GM04504 (cell line): ENCODE data around the gene MADD.

Experiments
- DNase-seq: peaks from one replicate; pipeline ENCODE4 v3.0.0-alpha.2; 2012; ENCODE audit warnings: low read depth

Gene MADD

GRCh38 chr11:47251751-47252150, 18.2 kb upstream of the MADD start:
- no peak for DNase-seq

- no peak for DNase-seq
These were observed 16.3 kb upstream of the MADD start for GRCh38 chr11:47253660-47254059.

- DNase-seq: no peak
These were observed 15.5 kb upstream of the MADD start for GRCh38 chr11:47254386-47254785.

GRCh38 chr11:47256374-47256773, 13.6 kb upstream of the MADD start:
- no peak for DNase-seq

GRCh38 chr11:47257177-47257516, 12.8 kb upstream of the MADD start:
- DNase-seq: no peak

GRCh38 chr11:47257517-47258316, 12.2 kb upstream of the MADD start, which contains the start of gene NR1H3:
TSS of gene NR1H3 (plus strand) at chr11:47257996. CDS start at chr11:47259217, 1,221 bp downstream.
- no peak for DNase-seq

GRCh38 chr11:47258317-47258902, 11.5 kb upstream of the MADD start:
- DNase-seq: no peak

GRCh38 chr11:47259232-47259977, 10.5 kb upstream of the MADD start:
- DNase-seq: no peak

- no peak for DNase-seq
These were observed 9.6 kb upstream of the MADD start for GRCh38 chr11:47260366-47260765.

GRCh38 chr11:47261291-47261800, 8.6 kb upstream of the MADD start:
- DNase-seq: no peak

- no peak for DNase-seq
These were observed 5.8 kb upstream of the MADD start for GRCh38 chr11:47264119-47264518.

- no peak for DNase-seq
These were observed 5.4 kb upstream of the MADD start for GRCh38 chr11:47264521-47264920.

GRCh38 chr11:47267876-47268275, 2.1 kb upstream of the MADD start:
- DNase-seq: no peak

GRCh38 chr11:47268448-47269001, 1.4 kb upstream of the MADD start:
- no peak for DNase-seq

GRCh38 chr11:47269002-47269828, 718 bp upstream of the MADD start:
- peak; percentile 69 for DNase-seq

- no peak for DNase-seq
These were observed 668 bp downstream of the MADD start for GRCh38 chr11:47270331-47271271.

GRCh38 chr11:47271328-47271727, 1.4 kb downstream of the MADD start:
- no peak for DNase-seq

- DNase-seq: no peak
These were observed 2.2 kb downstream of the MADD start for GRCh38 chr11:47271961-47272661.

GRCh38 chr11:47272706-47273105, 2.8 kb downstream of the MADD start:
- no peak for DNase-seq
